GM12872 (cell line): ENCODE results near the gene TMEM255A.
A peak's percentile ranks its signal among the peaks of the same experiment; 100 is the strongest.

ENCODE experiments used
- TF ChIP-seq, protein P1 (sequence below): IDR thresholded peaks from 3 replicates; pipeline ENCODE4 v1.5.1; 2011; ENCODE audit warnings: low read depth, mild to moderate bottlenecking, low read length, moderate library complexity; ENCODE audit not compliant: insufficient read depth

The TMEM255A gene

DNA sequence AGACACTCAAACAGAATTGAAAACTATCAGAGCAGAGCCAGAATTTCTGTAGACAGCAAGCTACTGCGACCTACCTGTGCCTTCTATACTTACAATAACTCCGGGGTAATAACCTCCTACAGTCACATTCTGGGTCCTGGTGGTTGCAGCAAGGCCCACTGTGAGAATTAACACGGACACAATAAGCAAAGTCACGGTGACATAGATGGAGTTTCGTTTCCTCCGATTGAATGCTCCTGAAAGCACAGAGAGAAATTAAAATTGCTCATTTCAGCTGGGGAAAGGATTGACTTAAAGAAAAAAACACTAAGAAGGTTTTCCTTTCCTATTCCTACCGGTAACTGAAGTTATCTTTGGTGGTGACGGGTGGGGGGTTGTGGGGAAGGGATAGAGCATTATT lies 7.0 kb downstream of the TMEM255A start:
- TF ChIP-seq, protein P1, sequence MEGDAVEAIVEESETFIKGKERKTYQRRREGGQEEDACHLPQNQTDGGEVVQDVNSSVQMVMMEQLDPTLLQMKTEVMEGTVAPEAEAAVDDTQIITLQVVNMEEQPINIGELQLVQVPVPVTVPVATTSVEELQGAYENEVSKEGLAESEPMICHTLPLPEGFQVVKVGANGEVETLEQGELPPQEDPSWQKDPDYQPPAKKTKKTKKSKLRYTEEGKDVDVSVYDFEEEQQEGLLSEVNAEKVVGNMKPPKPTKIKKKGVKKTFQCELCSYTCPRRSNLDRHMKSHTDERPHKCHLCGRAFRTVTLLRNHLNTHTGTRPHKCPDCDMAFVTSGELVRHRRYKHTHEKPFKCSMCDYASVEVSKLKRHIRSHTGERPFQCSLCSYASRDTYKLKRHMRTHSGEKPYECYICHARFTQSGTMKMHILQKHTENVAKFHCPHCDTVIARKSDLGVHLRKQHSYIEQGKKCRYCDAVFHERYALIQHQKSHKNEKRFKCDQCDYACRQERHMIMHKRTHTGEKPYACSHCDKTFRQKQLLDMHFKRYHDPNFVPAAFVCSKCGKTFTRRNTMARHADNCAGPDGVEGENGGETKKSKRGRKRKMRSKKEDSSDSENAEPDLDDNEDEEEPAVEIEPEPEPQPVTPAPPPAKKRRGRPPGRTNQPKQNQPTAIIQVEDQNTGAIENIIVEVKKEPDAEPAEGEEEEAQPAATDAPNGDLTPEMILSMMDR = no peak

DNA sequence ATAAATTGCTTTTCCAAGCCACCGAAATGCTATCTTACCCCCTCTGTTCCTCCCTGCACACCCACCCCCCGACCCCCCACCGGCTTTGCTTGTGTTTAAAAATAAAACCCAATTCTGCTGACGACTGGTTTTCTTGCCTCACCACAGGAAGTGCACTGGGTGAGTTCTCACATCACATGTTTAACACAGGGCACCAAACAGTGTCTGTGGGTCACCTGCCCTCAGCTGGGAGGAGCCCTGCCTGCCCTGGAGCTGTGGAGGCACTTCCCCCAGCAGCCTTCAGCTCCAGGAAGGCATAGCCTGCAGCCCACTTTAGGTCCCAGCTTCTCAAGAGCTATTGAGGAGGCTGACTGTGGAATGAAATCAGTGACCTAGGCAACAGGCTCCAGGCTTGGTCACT lies 8.8 kb downstream of the TMEM255A start:
- TF ChIP-seq, protein P1 = no peak

DNA sequence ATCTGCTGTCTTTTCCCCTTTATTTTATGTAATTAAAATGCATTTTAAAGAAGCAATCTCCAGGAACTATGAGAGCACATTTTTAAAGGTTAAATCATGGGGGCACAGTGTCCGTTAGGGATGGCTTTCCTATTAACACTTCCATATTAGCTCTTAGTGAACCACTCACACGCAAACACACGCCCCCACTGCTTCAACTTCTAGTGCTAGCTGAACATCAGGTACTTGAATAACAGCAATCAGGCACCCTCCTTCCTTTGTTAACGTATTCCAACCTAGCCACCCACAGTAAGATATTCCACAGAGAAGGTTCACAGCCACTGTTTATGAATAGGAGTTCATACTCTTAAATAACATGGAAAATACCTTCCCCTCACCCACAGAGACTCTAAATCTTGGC lies 9.3 kb downstream of the TMEM255A start:
- TF ChIP-seq, protein P1 = no peak

DNA sequence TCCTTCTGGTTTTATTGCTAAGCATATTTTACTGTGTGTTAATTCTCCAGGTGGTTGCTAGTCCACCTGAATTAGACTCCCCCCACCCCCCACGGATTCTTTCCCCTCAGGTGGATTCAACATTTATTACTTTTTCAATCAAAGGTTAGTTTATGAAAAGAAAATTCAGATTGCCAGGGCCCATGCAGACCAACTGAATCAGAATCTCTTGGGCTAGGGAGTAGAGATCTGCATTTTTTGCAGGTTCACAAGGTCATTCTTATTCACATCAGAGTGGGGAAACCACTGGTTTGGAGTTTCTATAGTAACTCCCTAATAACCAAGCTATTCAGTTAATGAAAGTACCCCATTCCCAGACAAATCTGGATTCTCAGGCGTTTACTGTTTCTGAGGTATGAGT lies 9.8 kb downstream of the TMEM255A start:
- TF ChIP-seq, protein P1 = no peak

DNA sequence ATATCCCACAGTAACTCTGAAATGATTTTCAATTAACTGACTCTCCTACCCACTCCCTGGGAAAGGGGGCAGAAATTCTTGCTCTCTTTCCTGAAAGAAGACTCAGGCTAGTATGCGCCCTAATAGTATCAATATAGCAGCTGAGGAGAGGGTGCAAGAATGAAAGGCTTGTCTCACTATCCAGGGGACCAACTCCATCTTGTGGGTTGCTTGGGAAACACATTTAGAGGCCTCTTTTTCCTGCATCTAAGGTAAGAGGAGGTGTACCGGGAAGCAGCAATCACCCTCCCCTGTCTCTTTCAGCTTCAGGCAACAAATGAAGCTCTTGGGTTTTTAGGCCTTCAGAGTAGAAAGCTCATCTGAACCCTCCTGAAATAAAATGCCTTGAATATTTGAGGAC lies 11.3 kb downstream of the TMEM255A start:
- TF ChIP-seq, protein P1 = peak; percentile 23; the same call in 1 of the 3 replicates

DNA sequence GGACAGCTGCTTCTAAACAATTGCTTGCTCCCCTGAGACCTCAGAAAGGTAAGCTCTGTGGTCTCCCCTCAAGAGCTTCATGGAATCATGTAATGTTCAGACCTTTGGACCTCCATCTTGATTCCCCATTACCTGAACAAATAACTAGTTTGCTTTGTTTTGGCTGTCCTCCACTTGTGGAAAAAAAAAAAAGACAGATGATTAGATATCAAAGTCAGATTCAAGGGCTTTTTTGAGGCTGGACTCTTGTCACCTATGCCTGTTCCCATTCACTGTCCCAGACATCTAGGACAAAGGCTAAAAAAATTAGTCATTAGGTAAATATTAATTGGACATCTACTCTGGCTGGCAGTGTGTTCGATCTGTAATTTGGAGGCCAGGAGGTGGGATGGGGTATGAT lies 13.3 kb downstream of the TMEM255A start:
- TF ChIP-seq, protein P1 = no peak

DNA sequence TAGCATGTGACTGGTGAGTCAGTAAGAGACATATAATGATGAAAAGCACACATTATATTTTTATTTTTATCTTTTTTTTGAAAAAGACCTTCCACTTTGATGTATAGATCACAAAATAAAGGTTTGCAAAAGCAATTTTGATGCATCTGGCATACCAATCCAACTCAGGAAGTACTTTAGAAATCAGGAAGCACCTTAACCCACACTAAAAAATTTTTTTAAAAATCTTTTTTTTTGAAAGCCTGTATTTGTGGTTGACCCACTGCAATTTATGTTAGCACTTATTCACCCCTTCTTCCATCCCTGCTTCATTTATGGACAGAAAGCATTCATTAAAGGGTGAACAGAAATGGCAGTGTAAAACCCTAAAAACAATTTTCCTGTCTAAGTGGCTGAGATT lies 16.6 kb downstream of the TMEM255A start:
- TF ChIP-seq, protein P1 = no peak

DNA sequence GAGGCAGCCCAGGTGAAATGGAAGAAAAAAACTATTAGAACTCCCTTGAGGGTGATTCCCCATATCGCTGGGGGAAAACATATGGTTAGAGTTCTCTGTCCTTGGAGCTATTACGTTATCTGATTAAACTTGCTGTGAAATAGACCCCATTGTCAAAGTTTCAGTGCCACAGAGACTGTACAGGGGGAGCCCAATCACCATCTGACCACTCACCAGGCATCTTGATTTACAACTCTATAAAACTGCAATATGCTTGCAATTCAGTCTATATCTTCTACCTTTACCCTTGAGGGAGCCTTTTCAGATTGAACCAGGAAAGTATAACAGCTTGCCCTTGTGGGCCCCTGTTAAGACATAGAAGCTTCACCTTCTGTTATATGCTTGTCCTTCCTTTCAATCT lies 18.2 kb downstream of the TMEM255A start:
- TF ChIP-seq, protein P1 = no peak
